NCI-H345 treated with DMSO at 0.1 percent for 48 hours (cell line): ENCODE results near the gene PLEKHA5.

Experiments
- DNase-seq: peaks from one replicate; lab custom pipeline; 2025; ENCODE audit not compliant: unreplicated experiment; lab: John Stamatoyannopoulos, UW

Gene PLEKHA5

GRCh38 chr12:19198272-19198671 lies 68.7 kb downstream of the PLEKHA5 start:
- no peak for DNase-seq

- no peak for DNase-seq
Measured at GRCh38 chr12:19199332-19199731, 69.8 kb downstream of the PLEKHA5 start.

GRCh38 chr12:19200261-19200660 lies 70.7 kb downstream of the PLEKHA5 start:
- DNase-seq = no peak

- DNase-seq = no peak
Measured at GRCh38 chr12:19201661-19202060, 72.1 kb downstream of the PLEKHA5 start.

- DNase-seq = no peak
Measured at GRCh38 chr12:19203013-19203412, 73.5 kb downstream of the PLEKHA5 start.

- DNase-seq = no peak
Measured at GRCh38 chr12:19203539-19204506, 74.3 kb downstream of the PLEKHA5 start.

GRCh38 chr12:19205120-19205519 lies 75.6 kb downstream of the PLEKHA5 start:
- no peak for DNase-seq

GRCh38 chr12:19206493-19207077 lies 77.1 kb downstream of the PLEKHA5 start:
- no peak for DNase-seq

- DNase-seq = no peak
Measured at GRCh38 chr12:19208456-19208855, 78.9 kb downstream of the PLEKHA5 start.

GRCh38 chr12:19209661-19210060 lies 80.1 kb downstream of the PLEKHA5 start:
- no peak for DNase-seq

- DNase-seq = no peak
Measured at GRCh38 chr12:19211802-19212201, 82.3 kb downstream of the PLEKHA5 start.

GRCh38 chr12:19212245-19212644 lies 82.7 kb downstream of the PLEKHA5 start:
- no peak for DNase-seq

- DNase-seq = no peak
Measured at GRCh38 chr12:19214020-19214419, 84.5 kb downstream of the PLEKHA5 start.

GRCh38 chr12:19215115-19215514 lies 85.6 kb downstream of the PLEKHA5 start:
- DNase-seq = no peak

GRCh38 chr12:19217446-19217845 lies 87.9 kb downstream of the PLEKHA5 start:
- no peak for DNase-seq

- DNase-seq = no peak
Measured at GRCh38 chr12:19220205-19220604, 90.7 kb downstream of the PLEKHA5 start.

GRCh38 chr12:19220852-19221466 lies 91.4 kb downstream of the PLEKHA5 start:
- no peak for DNase-seq

- no peak for DNase-seq
Measured at GRCh38 chr12:19222558-19222957, 93.0 kb downstream of the PLEKHA5 start.

GRCh38 chr12:19223018-19223417 lies 93.5 kb downstream of the PLEKHA5 start:
- no peak for DNase-seq

- no peak for DNase-seq
Measured at GRCh38 chr12:19223695-19224094, 94.2 kb downstream of the PLEKHA5 start.

GRCh38 chr12:19224746-19225145 lies 95.2 kb downstream of the PLEKHA5 start:
- DNase-seq = no peak
